SK-MEL-5 (cell line): ENCODE measurements around the gene SRC. TPM values are rescaled to one million over a fixed set of nuclear protein-coding genes. Genes with fewer than 3 reads are reported as not detected.
"Not testable (repeated sequence)": the region's sequence is repeated elsewhere in the genome, so short reads cannot be mapped to it uniquely, and the experiment has no call there.

Source experiments
- DNase-seq: peaks from one replicate; pipeline ENCODE4 v3.0.0-alpha.2; 2016; ENCODE audit warnings: low read depth, low spot score
- in situ Hi-C: cut with HindIII; loops from 2 replicates; pipeline ENCODE4 v1.10.0; 2016; ENCODE audit warnings: low sequenced_read_pairs, high pct_unique_total_duplicates, low pct_unique_long_range_greater_than_20kb
- total RNA-seq: library from RNA; depleted of rRNA; stranded (reverse); fragments of >200 nt; shearing (Covaris generic); gene quantifications from 2 replicates; pipeline ENCODE4 v1.2.3, GENCODE V29; 2014

SRC gene
- total RNA-seq, 1 experiment from 2014 or later, result 5.7 TPM

DNA sequence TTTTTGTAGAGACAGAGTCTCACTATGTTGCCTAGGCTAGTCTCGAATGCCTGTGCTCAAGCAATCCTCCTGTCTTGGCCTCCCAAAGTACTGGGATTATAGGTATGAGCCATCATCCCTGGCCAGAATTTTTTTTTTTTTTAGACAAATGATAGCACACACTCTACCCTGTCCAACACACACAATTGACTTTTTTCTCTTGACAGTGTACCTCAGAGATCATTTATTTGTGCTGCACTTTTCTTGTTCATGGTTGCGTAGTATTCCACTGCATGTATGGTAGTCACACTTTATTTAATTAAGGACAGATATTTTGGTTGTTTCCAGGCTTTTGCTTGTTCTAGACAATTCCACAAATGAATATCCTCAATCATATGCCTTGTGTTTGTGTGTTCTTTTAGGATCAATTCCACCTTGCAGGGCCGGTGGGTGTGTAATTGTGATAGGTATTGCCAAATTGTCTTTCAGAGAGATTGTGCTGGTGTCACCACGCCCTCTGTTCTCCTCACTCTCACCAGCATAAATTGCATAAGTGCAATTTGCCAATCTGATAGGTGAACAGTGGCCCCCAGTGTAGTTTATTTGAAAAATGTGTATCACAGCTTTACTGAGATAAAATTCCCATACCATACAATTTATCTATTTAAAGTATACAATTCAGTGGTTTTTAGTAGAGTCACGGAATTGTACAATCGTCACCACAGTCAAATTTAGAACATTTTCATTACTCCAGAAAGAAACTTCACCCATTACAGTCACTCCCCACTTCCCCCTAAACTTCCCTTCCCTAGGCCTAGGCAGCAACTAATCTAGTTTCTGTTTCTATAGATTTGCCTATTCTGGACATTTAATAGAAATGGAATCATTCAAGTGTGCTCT, 20.1 kb downstream of the SRC start:
- no peak for DNase-seq
- in situ Hi-C loops, result no loop called here

DNA sequence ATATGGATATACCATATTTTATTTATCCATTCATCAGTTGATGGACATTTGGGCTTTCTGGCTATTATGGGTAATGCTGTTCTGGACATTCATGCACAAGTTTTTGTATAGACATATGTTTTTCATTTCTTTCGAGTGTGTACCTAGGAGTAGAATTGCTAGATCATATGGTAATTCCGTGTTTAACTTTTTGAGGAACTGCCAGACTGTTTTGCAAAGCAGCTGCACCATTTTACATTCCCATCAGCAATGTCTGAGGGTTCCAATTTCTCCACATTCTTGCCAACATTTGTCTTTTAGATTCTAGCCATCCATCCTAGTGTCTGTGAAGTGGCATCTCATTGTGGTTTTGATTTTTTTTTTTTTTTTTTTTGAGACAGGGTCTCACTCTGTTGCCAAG, 20.8 kb downstream of the SRC start:
- in situ Hi-C loops, result no loop called here
- no peak for DNase-seq

DNA sequence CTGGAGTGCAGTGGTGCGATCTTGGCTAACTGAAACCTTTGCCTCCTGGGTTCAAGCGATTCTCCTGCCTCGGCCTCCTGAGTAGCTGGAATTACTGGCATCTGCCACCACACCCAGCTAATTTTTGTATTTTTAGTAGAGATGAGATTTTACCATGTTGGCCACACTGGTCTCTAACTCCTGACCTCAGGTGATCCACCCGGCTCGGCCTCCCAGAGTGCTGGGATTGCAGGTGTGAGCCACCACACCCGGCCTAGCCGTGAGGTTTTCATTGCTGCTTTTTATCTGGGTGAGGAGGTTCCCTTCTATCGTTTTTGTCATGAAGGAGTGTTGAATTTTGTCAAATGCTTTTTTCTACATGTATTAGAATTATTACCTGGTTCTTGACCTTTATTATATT, 23.9 kb downstream of the SRC start:
- no peak for DNase-seq
- in situ Hi-C loops, result no loop called here

DNA sequence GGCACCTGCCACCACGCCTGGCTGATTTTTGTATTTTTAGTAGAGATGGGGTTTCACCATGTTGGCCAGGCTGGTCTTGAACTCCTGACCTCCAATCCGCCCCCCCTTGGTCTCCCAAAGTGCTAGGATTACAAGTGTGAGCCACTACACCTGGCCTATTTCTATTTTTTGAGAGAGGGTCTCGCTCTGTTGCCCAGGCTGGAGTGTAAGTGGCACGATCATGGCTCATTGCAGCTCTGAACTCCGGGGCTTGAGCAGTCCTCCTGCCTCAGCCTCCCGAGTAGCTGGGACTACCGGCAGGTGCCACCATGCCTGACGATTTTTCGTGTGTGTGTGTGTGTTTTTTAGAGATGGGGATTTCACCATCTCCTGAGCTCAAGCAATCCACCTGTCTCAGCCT, 25.9 kb downstream of the SRC start:
- DNase-seq, in situ Hi-C loops: not testable (repeated sequence)

DNA sequence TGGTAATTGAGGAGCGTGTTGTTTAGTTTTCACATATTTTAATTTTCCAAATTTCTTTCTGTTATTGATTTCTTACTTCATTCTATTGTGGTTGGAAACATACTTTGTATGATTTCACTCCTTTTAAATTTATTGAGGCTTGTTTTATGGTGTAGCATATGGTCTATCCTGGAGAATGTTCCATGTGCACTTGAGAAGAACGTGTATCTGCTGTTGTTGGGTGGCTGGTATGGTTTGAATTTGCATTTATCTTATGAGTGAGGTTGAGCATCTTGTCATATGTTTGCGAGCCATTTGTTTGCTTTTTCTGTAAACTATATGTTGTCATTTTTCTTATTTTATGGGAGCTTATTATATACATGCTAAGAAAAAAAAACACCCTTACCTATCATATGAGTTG, 26.5 kb downstream of the SRC start:
- in situ Hi-C loops, result no loop called here
- no peak for DNase-seq

DNA sequence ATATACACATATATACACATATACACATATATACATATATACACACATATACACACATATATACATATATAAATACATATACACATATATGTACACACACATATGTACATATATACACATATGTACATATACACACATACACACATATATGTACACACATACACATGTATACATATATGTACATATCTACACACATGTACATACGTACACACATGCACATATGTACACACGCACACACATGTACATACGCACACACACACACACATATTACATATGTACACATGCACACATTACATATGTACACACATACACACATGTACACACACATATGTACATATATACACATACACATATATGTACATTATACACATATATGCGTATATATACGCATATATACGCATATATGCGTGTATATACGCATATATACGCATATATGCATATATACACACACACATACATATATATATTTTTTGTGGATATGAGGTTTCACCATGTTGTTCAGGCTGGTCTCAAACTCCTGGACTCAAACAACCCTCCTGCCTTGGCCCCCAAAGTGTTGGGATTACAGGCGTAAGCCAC, 27.2 kb downstream of the SRC start:
- in situ Hi-C loops, result no loop called here
- no peak for DNase-seq

DNA sequence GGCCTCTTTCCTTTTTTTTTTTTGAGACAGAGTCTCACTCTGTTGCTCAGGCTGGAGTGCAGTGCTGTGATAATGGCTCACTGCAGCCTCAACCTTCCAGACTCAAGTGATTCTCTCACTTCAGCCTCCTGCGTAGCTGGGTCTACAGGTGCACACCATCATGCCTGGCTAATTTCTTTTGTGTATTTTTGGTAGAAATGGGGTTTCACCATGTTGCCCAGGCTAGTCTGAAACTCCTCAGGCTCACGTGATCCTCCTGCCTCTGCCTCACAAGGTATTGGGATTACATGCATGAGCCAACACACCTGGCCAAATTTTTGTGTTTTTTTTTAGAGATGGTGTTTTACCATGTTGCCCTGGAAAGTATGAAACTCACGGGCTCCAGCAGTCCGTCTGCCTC, 29.3 kb downstream of the SRC start:
- in situ Hi-C loops, result no loop called here
- no peak for DNase-seq

DNA sequence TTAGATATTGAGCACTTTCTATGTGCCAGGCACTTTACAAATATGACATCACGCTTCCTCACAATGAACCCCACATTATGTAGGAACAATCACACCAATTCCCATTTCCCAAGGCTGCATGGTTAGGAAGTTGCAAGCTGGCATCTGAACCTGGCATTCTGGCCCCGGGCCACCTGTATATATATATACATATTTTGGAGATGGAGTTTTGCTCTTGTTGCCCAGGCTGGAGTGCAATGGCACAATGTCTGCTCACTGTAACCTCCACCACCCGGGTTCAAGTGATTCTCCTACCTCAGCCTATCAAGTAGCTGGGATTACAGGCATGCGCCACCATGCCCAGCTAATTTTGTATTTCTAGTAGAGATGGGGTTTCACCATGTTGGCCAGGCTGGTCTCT, 30.4 kb downstream of the SRC start:
- DNase-seq, result no peak
- in situ Hi-C loops, result no loop called here

DNA sequence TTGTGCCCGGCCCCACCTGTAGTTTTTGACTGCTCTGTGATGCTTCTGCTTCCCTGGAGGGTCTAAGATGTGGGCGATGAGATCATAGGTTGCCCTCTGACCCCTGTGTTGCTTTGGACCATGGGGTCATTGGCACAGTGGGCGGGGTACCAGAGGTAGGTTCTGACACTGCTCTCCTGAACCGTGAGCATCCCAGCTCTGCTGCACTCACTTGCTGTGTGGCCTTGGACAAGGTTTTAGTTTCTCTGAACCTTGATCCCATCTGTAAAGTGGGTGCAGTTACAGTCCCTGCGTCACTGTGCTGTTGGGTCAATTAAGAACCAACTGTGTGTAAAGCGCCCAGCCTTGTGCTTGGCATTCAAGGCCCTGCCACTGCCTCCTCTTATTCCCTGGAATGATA, 30.9 kb downstream of the SRC start:
- in situ Hi-C loops, result no loop called here
- no peak for DNase-seq

DNA sequence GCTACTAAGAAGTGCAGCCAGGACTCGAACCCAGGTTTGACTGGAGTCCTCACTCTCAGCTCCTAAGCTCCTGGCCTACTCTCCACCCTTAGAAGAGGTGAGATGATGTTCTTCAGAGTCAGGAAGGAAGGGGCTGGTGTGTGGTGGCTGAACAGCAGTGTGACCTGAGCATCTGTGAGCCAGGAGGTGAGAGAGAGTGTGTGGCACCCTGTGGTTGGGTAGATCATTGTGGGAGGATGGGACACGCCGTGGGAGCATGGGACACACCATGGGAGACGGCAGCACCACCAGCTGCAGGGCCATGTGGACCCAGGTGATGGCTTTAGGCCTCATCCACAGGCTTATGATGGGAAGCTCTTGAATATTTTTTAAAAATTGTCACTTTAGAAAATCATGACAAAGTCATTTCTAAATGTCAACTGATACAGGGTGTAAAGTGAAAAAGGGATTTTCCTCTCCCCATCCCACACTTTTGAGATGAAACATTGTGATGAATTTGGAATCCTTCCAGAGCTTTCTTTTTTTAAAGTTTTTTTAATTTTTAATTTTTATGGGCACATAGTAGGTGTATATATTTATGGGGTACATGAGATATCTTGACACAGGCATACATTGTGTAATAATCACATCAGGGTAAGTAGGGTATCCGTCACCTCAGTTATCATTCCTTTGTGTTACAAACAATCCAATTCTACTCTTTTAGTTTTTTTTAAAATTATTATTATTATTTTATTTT, 31.6 kb downstream of the SRC start:
- in situ Hi-C loops, result no loop called here
- no peak for DNase-seq

DNA sequence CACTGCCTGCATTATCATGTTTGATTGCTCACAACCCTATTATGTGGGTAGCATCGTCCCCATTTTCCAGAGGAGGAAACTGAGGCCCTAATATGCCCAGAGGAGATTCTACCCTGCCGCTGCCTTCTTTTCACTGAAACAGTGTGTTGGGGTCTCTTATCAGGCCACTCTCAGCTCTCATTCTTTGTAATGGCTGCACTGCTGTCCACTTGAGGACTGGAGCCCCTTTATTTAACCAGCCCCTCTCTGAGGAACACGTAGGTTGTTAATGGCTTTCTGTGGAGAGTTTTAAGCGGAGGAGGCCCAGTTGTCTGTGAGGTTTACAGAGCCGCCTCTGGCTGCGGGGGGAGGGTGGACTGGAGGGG, 32.5 kb downstream of the SRC start:
- no peak for DNase-seq
- in situ Hi-C loops, result no loop called here

DNA sequence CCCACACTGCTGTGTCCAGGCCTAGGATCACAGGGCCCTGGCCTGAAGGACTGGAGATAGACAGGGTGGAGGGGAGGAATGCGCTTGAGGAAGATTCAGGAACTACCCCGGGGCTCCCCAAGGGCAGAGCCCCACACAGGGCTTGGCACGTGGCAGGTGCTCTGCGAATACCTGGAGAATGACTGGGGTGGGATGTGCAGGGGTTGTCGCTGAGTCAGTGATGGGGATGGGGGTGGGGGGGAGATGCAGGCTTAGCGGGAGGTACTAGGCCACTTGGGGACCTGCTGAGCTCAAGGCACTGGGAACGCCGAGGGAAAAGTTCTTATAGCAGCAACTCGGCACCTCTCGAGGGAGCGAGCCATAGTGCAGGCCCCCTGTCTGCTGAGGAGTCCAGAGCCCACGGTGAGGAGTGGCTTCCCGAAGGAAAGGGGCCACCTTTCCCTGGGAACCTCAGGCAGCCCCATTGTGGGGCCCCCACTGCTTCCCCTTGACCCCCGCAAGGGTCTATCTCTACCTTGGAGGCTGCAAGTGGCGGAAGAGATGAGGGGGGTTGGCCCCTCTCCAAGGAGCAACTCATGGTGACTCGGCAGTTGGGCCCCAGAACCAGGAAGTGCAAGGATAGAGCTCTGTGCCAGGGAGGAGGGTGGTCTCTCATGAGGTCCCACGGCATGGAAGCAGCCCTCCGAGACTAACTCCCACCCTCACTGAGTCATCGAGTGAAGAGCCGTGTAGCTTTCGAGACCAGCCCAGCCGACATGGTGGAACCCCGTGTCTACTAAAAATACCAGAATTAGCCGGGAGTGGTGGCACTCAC, 33.1 kb downstream of the SRC start:
- DNase-seq, result no peak
- in situ Hi-C loops, result no loop called here

DNA sequence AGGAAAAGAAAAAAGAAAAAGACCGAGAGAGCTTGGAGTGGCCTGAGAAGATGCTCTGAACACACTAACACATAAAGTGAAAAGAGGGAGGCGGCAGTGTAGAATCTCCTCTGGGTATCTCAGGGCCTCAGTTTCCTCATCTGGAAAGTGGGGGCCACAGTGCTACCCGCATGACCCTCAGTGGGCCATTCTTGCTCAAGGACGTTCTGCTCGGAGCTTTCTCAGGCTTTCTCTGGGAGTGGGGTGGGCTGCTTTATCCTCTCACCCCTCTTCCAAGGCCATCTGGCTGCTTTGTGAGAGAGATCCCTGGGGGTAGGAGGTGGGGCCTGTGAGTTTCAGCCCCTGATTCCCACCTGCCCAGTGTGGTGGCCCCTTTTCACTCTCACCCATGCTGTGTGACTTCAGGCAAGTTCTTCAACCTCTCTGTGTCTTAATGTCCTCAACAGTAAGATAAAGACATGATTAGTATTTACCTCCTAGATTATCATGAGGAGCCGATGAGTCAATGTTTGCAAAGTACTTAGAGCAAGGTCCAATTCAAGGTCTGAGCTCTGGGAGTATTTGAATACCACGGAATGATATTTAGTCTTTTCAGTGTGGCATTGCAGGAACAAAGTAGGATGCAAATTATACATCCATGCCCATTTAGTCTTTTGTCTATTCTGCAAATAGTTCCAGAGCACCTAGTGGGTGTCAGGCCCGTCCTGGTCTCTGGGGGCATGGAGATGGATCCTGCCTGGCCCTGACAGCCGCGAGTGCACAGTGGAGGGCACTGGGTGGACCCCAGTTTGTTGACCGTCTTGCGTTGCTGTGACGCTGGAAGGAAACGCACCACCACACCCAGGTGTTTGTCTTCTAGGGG, 34.3 kb downstream of the SRC start:
- no peak for DNase-seq
- in situ Hi-C loops, result no loop called here

DNA sequence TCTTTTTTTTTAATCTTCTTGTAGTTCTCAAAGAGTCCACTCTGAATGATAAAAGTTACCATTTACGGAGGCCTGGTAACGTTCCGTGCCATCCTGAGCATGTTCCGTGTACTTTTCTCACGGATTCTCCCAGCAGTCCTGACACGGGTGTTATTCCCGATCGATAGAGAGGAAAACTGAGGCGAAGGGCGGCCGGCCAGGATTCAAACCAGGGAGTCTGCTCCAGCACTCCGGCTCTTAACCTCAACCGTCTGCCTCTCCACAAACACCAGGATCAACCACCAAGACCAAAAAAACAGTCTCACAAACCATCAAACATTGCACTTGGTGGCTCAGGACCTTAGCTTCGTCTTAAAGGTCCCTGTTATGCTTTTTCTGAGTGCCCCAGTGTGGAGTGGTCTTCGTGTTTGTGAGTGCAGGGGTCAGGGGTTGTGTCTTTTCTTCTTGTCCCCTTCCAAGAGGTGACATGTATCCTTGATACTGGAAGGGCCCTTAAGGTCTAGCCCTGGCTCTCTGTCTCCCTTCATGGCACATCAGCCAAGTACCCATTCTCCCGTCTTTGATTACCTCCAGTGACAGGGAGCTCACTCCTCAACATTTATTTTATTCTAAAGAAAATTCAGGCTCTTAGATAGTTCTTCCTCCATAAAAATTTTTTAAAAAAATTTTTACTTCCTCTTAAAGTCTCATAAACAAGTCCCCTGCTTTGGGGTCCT, 35.1 kb downstream of the SRC start:
- in situ Hi-C loops, result no loop called here
- no peak for DNase-seq

DNA sequence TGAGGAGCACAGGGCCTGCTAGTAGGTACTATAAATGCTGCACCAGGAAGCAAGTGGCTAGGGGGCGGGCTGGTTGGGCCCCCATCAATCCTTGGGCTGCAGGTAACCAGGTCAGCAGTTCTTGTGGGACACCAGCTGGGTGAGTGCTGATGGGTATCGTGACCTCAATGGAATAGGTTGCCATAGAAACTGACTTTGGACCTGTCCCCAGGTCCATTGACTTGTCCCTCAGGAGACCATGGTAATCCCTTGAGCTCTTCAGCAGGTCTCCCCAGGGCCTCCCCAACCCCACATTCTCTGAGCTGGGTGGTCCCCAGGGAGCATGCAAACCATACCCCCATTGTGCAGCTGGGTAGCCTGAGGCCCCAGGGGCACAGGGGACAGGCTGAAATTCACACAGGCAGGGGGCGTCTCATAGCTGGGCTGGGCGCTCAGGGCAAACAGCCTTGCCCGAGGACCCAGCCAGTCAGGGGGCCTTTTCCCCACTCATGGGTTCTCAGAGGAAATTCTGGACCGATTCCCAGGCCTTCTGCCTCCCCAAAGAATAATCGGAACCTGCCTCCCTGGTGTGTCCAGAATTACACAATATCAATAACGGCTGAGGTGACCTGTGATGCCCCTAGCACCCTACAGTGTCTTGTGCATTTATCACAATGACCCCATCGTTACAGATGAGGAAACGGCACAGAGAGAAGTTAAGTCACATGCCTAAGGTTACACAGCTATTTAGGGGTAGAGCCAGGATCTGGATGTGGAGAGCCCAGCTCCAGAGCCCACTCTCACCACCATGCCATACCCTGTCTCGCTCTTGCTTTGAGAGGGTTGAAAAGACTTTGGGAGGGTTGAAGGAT, 35.9 kb downstream of the SRC start:
- in situ Hi-C loops, result no loop called here
- DNase-seq, result no peak
